ENCODE measurements around the gene FOXP1. TPM values are rescaled to one million over a fixed set of nuclear protein-coding genes. Genes with fewer than 3 reads are reported as not detected.

The FOXP1 gene
- total RNA-seq, 4 donors from 2014 or later: 169 to 300 (median 202) TPM

GRCh38 chr3:71513081-71513480 lies 70.4 kb downstream of the FOXP1 start:
- ATAC-seq: no peak
- Histone ChIP-seq H3K36me3 (no peaks in the 10 kb centered on the region), H3K4me3 (no peak overlapping the region), H3K4me1 (peaks cover 0 to 58% (median 4%) of the 10 kb centered on the region in 3 donors), H3K27ac (no peak overlapping the region), H3K9me3 (no peaks in the 10 kb centered on the region), H3K27me3 (no peaks in the 10 kb centered on the region)
- no peak for TF ChIP-seq CTCF (IDR thresholded peaks at IDR 0.05)
- no peak for TF ChIP-seq POLR2AphosphoS5 (IDR thresholded peaks at IDR 0.05)
- no peak for TF ChIP-seq EP300 (IDR thresholded peaks at IDR 0.05)
- TF ChIP-seq POLR2A (IDR thresholded peaks at IDR 0.05): no peak
- 80 to 84% methylated on average over 6 of the region's 6 CpGs for WGBS, 2 donors (ENCODE audit: low coverage in 1 of 2)

GRCh38 chr3:71512544-71512943 lies 71.0 kb downstream of the FOXP1 start:
- no peak for TF ChIP-seq POLR2A (IDR thresholded peaks at IDR 0.05)
- no peak for TF ChIP-seq CTCF (IDR thresholded peaks at IDR 0.05)
- TF ChIP-seq POLR2AphosphoS5 (IDR thresholded peaks at IDR 0.05): no peak
- TF ChIP-seq EP300 (IDR thresholded peaks at IDR 0.05): no peak
- peaks cover 0 to 52% (median 4%) of the 10 kb centered on the region in 3 donors for H3K4me1 ChIP-seq
- ATAC-seq: no peak
- no peak overlapping the region for H3K27ac ChIP-seq
- H3K36me3 ChIP-seq: no peaks in the 10 kb centered on the region
- H3K27me3 ChIP-seq: no peaks in the 10 kb centered on the region
- WGBS, 2 donors (ENCODE audit: low coverage in 1 of 2): 80% methylated on average over 1 of the region's 4 CpGs; no CpG with 5 or more reads in 1 of the 2 donors
- H3K4me3 ChIP-seq: no peak overlapping the region
- no peaks in the 10 kb centered on the region for H3K9me3 ChIP-seq

GRCh38 chr3:71512000-71512399 lies 71.5 kb downstream of the FOXP1 start:
- Histone ChIP-seq H3K27me3 (no peaks in the 10 kb centered on the region), H3K4me3 (no peak overlapping the region), H3K27ac (no peak overlapping the region), H3K4me1 (peaks cover 0 to 47% (median 4%) of the 10 kb centered on the region in 3 donors), H3K36me3 (no peaks in the 10 kb centered on the region), H3K9me3 (no peaks in the 10 kb centered on the region)
- WGBS, 2 donors (ENCODE audit: low coverage in 1 of 2): 66 to 72% methylated on average over 3 of the region's 3 CpGs
- TF ChIP-seq EP300 (IDR thresholded peaks at IDR 0.05) (no peak), POLR2AphosphoS5 (IDR thresholded peaks at IDR 0.05) (no peak), CTCF (IDR thresholded peaks at IDR 0.05) (no peak), POLR2A (IDR thresholded peaks at IDR 0.05) (no peak)
- ATAC-seq: no peak

DNA sequence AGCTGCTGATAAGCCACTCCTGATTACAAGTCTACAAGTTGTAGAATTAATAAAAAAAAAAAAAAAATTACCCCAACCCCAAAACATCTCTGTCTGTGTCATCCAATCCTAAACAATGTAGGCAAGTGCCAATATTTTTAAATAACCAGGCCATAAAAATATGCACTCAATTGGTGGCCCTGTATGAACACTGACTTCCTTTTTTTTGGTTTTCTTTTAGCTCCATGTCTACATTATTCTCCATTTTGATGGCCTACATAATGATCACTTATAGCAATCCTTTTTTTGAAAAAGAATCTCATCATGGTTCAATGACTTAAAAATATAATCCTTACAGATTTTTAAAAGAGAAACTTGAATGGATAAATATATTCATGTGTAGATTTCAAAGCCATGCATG lies 72.1 kb downstream of the FOXP1 start:
- TF ChIP-seq POLR2A (IDR thresholded peaks at IDR 0.05): no peak
- TF ChIP-seq EP300 (IDR thresholded peaks at IDR 0.05): no peak
- no peak for TF ChIP-seq CTCF (IDR thresholded peaks at IDR 0.05)
- TF ChIP-seq POLR2AphosphoS5 (IDR thresholded peaks at IDR 0.05): no peak
- H3K36me3 ChIP-seq: no peaks in the 10 kb centered on the region
- H3K4me3 ChIP-seq: no peak overlapping the region
- no peak for ATAC-seq
- no peaks in the 10 kb centered on the region for H3K9me3 ChIP-seq
- H3K27me3 ChIP-seq: no peaks in the 10 kb centered on the region
- H3K4me1 ChIP-seq: peaks cover 0 to 42% (median 4%) of the 10 kb centered on the region in 3 donors
- H3K27ac ChIP-seq: peak overlapping the region in 1 of 4 donors; percentile 6

DNA sequence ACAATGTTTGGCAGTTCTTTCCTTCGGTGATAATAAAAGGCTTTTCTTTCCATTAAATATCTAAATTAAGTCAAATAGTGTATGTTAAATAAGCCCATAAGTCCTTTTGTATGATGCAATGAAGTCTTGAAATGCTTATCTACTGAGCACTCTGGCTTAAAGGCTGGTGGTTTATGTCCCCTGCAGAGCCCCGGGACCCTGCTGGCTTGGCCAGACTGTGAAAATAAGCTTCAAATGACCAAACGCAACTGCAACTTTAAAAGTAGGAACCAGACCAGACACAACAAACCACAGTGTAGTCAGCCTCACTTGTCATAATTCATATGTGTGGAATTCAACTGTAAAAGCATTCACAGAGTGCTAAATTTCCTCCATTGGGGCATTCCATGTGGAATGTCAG lies 72.5 kb downstream of the FOXP1 start:
- Histone ChIP-seq H3K9me3 (no peaks in the 10 kb centered on the region), H3K36me3 (no peaks in the 10 kb centered on the region), H3K27ac (peak overlapping the region in 1 of 4 donors; percentile 6), H3K4me1 (peaks cover 0 to 38% (median 2%) of the 10 kb centered on the region in 3 donors), H3K4me3 (no peak overlapping the region), H3K27me3 (no peaks in the 10 kb centered on the region)
- no peak for ATAC-seq
- TF ChIP-seq POLR2AphosphoS5 (IDR thresholded peaks at IDR 0.05) (no peak), EP300 (IDR thresholded peaks at IDR 0.05) (no peak), POLR2A (IDR thresholded peaks at IDR 0.05) (no peak)
- WGBS, 2 donors (ENCODE audit: low coverage in 1 of 2): 17 to 24% methylated on average over 3 of the region's 3 CpGs
